HG03521 (cell line): Measurements from ENCODE around the gene CLOCK.

Source experiments
- ATAC-seq: cut with Tn5 transposase; IDR thresholded peaks from one replicate; pipeline ENCODE4 v1.9.1; 2021; ENCODE audit warnings: mild to moderate bottlenecking, moderate library complexity; ENCODE audit not compliant: unreplicated experiment

Gene CLOCK

DNA sequence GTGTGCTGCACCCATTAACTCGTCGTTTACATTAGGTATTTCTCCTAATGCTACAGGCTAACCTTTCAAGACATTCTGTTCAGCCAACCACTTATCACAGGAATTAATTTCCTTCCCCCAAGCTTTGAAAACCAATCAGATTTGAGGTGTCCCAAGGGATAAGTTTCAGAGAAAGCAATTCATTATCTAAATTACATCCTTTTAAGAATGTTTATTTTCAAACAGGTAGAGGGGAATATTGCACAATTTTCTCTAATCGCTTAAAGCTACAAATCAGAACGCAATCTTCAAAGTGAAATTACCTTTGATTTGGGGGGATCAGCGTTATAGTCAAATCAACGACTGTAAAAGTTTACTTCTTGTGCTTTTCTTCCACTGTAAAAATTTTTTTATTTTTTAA is 1.6 kb downstream of the CLOCK start:
- no peak for ATAC-seq

GRCh38 chr4:55543858-55544257 is 2.9 kb downstream of the CLOCK start:
- ATAC-seq = no peak

- no peak for ATAC-seq
Observed at GRCh38 chr4:55540271-55540670, 6.4 kb downstream of the CLOCK start.

GRCh38 chr4:55539658-55540057 is 7.1 kb downstream of the CLOCK start:
- no peak for ATAC-seq

GRCh38 chr4:55538531-55538930 is 8.2 kb downstream of the CLOCK start:
- ATAC-seq = no peak

GRCh38 chr4:55534306-55534705 is 12.4 kb downstream of the CLOCK start:
- no peak for ATAC-seq

GRCh38 chr4:55530691-55531090 is 16.0 kb downstream of the CLOCK start:
- no peak for ATAC-seq

DNA sequence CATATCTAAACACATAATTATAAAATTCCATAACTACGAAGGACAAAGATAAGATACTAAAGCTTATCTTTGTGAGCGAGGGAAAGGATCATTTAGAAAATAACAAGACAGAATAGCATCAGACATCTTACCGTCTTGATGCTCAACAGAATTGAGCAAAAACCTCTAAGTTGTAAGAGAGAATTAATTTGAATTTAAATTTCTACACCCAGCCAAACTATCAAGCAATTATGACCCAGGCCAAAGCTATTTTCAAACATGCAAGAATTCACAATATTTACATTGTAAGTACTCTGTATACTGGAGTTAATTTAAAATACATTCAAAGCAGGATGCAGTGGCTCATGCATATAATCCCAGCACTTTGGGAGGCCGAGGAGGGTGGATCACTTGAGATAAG is 16.5 kb downstream of the CLOCK start:
- no peak for ATAC-seq

- ATAC-seq = no peak
Observed at GRCh38 chr4:55528491-55528890, 18.2 kb downstream of the CLOCK start.

- no peak for ATAC-seq
Observed at GRCh38 chr4:55524844-55525571, 21.7 kb downstream of the CLOCK start.

- ATAC-seq = no peak
Observed at GRCh38 chr4:55518442-55518841, 28.3 kb downstream of the CLOCK start.

GRCh38 chr4:55517526-55518229 is 29.0 kb downstream of the CLOCK start:
- peak; percentile 64 for ATAC-seq

DNA sequence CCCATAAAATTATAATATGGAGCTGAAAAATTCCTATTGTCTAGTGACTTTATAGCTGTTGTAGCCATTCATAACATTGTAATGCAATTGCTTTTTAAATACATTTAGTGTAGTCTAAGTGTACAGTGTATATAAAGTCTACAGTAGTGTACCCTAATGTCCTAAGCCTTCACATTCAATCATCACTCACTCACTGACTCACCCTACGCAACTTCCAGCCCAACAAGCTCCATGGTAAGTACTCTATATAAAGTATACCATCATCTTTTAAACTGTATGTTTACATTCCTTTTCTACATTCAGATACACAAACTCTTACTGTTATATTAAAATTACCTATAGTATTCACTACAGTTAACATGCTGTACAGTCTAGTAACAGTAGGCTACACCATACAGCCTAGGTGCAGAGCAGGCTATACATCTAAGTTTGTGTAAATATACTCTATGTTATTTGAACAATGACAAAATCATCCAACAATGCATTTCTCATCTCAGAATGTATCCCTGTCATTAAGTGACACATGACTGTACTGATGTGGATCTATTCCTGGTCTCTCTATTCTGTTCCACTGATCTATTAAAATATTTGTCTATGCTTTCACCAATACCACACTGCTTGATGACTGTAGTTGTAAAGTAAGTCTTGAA is 33.7 kb downstream of the CLOCK start:
- no peak for ATAC-seq

GRCh38 chr4:55512077-55512476 is 34.6 kb downstream of the CLOCK start:
- no peak for ATAC-seq

DNA sequence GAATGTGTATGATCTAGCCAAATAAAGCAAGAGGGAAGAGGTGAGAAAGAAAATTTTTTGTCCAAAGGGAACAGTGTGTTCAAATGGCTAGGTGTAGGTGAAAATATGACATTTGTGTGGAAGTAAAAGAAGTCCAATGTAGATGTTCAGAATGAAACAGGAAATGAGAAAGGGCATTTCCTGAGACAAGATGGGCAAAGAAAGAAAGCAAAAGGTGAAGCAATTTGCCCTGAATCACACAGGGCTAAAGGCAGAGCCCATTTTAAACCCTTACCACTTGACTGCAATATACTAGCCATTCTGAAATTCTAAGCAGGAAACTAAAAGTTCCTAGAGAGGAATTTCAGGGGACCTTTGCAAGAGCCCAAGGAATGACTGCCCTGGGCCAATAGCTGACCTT is 36.0 kb downstream of the CLOCK start:
- no peak for ATAC-seq

DNA sequence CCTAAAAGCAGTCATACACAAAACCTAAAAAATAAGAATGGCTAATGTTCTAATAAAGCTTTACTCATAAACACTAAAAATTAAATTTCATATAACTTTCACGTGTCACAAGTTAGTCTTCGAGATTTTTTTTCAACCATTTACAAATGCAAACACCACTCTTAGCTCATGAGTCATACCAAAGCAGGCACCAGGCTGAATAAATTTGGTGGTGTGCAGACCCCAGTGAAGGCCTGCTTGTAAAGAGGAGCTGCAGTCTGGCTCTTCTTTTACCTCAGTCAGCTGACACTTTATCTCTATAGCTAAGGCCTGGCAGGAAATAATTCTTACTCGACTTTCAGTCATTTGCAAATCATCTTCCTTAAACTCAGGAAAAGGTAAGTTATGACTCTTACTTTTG is 37.4 kb downstream of the CLOCK start:
- ATAC-seq = no peak

DNA sequence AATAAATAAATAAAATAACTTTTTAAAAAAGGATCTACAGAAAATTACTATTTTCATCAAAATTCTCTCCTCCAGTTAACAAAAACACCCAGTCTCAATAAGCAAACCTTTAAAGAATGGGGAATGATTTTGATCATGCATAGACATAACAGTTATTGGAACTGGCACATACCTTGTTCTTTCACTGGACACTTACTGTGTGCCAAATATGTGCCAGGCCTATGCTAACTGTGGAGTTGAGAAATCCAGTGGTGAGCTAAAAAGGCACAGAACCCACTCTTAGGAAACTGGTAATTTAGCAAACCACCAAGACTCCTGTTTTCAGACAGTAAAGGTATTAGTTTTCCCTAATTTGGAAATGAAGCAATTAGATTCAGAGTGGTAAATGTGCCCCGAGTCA is 39.1 kb downstream of the CLOCK start:
- ATAC-seq = no peak

- ATAC-seq = no peak
Observed at GRCh38 chr4:55503169-55503568, 43.5 kb downstream of the CLOCK start.

DNA sequence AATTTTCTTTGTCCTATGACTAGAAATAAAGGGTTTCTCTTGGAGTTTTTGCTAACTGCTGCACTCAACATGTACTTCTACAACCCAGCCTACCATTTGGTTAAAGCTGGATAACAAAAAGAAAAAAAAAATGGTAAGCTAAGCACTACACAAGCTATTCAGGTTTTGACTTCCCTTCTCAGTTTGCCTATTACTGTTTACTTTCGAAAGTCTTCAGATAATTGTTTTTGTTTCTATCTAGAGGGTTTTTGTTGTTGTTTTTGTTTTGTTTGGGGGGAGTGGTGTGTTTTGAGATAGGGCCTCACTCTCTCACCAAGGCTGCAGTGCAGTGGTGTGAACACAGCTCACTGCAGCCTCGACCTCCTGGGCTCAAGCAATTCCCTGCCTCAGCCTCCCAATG is 46.6 kb downstream of the CLOCK start:
- no peak for ATAC-seq

DNA sequence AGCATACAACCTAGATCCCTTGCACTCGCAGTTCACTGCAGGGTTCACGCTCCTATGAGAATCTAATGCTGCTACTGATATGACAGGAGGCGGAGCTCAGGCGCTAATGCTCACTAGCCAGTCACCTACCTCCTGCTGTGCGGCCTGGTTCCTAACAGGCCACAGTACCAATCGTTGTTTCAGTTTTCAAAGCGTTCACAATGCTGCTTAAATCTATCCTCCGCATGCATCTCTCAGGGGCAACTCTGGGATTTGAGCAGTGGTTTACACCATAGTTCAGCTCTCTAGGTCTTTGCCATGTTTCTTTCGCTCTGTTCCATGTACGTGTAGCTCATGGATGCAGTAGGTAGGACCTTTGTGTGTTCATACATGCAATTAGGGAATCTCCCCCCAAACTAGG is 47.2 kb downstream of the CLOCK start:
- no peak for ATAC-seq

DNA sequence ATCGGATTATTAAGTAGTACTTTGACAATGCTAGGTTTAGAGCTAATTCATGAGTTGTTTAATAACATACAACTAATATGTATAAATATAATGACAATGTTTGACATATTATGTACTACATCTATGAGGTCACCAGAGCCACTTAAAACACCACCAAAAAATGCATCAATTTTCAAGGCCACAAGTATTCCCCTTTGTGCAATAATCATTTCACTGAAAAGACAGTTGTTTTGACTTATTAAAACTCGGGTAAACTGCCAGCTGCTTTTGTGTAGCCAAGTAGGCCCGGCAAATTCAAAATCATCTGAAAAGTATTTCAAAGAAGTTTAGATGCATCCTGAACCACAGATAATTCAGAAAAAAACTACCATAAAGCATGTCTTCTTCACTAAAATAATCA is 48.7 kb downstream of the CLOCK start:
- ATAC-seq = no peak

DNA sequence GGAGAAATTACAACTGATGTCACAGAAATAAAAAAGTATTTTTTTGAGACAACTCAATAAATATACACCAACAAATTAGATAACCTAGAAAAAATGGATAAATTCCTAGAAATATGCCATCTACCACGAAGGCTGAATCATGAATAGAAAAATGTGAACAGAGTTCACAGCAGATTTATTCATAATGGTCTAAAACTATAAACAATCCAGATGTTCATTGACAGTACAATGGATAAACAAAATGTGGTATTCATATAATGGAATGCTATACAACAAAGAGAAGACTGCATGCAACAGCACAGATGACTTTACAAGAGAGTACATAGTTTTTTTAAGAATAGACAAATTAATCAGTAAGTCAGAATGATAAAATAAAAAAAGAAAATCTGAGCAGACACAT is 55.2 kb downstream of the CLOCK start:
- no peak for ATAC-seq
